Activated CD4-positive, alpha-beta T cell treated with anti-CD3 and anti-CD28 coated beads, Interleukin-2, amount 50 U/mL, for 4 hours (primary cell): ENCODE measurements around the gene SLC5A2.
A peak's percentile ranks its signal among the peaks of the same experiment; 100 is the strongest.
"Not testable (repeated sequence)": the region's sequence is repeated elsewhere in the genome, so short reads cannot be mapped to it uniquely, and the experiment has no call there.

Source experiments
- DNase-seq, 2 experiments: peaks; one replicate each; pipeline ENCODE4 v3.0.0-alpha.2; 2020

SLC5A2 gene

GRCh38 chr16:31476303-31477219 is 6.4 kb upstream of the SLC5A2 start:
- DNase-seq: peak; percentile 91 to 92

DNA sequence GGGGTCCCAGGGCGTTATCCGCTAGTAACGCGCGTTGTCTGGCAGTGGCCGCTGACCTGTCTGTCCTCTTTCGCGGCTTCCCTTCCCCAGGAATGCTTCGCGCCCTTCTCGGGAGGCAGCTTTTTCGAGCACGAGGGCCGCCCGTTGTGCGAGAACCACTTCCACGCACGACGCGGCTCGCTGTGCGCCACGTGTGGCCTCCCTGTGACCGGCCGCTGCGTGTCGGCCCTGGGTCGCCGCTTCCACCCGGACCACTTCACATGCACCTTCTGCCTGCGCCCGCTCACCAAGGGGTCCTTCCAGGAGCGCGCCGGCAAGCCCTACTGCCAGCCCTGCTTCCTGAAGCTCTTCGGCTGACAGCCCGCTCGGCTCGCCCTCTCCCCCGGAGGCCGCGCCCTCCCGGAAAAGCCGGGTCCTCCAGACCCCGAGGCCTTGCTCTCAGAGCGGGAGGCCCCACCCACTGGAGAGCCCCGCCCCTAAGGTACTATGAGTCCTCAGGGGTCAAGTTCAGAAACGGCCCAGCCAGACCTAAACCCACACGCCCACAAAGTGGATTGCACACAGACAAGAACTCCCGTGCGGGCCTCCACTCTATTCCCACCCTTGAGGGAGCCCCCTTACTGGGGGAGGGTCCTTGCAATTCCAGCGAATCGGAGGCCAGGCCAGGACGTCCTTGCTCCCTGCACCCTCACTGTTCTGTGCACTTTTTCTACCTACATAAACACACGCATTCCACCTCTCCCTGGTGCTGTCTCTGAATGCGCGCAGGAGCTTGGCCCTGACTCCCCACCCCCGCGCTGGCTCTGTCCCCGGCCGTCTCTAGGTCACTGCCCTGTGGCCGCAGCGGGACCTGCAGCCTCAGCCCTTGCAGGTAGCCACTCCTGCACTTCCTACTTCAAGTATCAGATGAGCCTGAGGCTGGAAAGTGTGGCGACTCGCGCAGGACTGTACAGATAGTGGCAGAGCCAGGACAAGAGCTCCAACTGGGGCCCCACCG is 5.4 kb upstream of the SLC5A2 start:
- peak in 1 of 2 experiments; percentile 26 for DNase-seq

- no peak for DNase-seq
These were observed 4.0 kb upstream of the SLC5A2 start for GRCh38 chr16:31478956-31479355.

DNA sequence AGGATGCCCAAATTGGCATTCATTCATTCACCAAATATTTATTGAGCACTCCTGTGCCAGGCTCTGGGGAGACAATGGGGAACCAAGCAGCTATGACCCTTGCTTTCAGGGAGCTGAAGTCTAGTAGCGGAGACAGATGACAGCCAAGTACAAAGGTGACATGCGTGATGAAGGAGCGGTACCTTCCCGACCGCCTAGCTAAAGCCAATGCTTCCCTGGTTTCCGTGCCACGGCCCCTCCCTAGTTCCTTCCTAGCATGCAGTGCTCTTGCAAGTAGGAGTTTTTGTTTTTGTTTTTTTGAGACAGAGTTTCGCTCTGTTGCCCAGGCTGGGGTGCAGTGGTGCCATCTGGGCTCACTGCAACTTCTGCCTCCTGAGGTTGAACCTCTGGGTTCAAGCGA is 3.2 kb upstream of the SLC5A2 start:
- DNase-seq: no peak

DNA sequence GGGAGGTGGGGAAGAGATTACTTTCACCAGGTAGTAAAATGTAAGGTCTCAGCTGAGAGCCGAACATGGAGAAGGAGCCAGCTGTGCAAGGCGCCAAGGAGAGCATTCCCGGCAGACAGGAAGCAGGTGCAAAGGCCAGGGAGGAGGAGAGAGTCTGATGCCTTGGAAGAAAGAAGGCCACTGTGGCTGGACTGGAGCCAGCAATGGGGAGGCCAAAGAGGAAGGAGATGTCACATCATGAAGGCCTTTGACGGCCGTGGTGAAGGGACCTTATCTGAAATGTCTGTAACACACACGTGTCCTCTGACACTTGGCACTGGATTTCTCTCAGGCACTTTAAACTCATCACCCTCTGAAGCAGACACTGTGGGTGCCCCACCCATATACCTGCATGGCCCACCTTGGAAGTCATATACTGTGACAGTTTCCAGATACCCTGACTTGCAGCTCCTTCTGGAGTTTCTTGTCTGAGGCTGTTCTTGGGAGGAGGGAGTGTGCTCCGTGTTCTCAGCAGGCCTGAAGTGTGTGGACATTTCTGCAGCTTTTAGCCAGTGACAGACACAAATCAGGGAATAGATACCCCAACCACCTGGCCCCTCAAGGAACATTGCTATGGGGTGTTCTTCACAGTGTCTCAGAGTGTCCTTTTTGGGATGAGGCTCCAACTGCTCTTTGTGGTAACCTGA is 1.9 kb upstream of the SLC5A2 start:
- DNase-seq: no peak

GRCh38 chr16:31484048-31484447 is 1.1 kb downstream of the SLC5A2 start:
- not testable (repeated sequence) for DNase-seq

DNA sequence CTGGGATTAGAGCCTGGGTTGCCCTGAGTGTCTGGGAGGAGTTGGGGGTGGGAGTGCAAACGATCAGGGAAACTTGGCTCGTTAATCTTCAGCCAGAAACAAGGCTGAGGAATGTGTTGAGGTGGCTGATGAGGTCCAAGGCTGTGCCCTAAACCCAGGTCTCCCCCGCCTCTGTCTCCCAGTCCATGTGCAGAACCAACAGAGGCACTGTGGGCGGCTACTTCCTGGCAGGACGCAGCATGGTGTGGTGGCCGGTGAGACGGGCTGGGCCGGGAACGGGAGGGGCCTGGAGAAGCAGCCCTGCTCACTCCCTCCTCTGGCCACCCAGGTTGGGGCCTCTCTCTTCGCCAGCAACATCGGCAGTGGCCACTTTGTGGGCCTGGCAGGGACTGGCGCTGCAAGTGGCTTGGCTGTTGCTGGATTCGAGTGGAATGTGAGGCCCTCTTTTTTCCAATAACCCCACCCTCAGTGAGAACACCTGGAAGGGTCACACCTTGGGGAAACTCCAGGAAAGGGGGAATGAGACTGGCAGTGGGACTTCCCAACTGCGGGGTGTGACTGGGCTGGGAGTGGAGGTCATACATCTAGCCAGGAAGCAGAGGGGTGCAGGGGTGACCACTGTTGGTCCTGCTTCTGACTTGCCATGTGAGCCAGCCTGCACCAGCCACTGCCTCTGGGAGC is 1.7 kb downstream of the SLC5A2 start:
- DNase-seq: no peak

DNA sequence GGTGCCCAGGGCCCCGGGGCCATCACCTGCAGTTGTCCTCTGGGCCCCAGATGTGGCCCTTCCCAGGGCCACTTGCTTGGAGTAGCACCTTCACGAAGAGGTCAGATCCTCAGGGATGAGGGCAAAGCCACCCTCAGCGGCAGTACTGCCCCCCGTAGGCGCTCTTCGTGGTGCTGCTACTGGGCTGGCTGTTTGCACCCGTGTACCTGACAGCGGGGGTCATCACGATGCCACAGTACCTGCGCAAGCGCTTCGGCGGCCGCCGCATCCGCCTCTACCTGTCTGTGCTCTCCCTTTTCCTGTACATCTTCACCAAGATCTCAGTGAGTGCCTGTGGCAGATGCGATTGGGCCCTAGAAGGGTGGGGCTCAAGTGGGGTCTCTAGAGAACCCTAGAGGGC is 2.6 kb downstream of the SLC5A2 start:
- DNase-seq: no peak

- no peak for DNase-seq
These were observed 3.1 kb downstream of the SLC5A2 start for GRCh38 chr16:31486045-31486444.

GRCh38 chr16:31487071-31487719 is 4.3 kb downstream of the SLC5A2 start:
- no peak for DNase-seq

DNA sequence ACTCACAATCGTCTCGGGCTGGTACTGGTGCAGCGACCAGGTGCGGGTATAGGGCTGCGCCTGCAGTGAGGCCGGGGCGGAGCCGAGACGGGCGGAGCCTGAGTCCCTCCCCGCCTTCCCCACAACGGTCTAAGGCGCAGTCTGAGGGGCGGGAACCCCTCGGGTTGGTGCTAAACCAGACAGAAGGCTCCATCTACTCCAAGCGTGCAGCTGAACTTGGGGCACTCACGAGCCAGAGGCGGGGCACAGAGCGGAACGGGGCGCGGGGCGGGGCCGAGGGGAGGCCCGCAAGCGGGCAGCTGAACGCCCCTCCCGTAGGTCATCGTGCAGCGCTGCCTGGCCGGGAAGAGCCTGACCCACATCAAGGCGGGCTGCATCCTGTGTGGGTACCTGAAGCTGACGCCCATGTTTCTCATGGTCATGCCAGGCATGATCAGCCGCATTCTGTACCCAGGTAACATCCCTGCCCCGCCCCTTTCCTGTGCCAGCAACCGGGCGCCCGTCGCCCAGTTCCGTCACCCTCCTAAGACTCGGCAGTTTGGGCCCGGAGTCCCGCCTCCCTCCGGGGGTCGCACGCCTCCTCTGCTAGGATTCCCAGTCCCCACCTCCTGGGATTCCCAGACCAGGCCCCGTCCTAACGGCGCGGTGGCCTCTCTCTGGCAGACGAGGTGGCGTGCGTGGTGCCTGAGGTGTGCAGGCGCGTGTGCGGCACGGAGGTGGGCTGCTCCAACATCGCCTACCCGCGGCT is 5.0 kb downstream of the SLC5A2 start:
- DNase-seq: peak; percentile 67 to 71

- no peak for DNase-seq
These were observed 5.8 kb downstream of the SLC5A2 start for GRCh38 chr16:31488468-31489297.

GRCh38 chr16:31489298-31489564 is 6.3 kb downstream of the SLC5A2 start:
- no peak for DNase-seq

DNA sequence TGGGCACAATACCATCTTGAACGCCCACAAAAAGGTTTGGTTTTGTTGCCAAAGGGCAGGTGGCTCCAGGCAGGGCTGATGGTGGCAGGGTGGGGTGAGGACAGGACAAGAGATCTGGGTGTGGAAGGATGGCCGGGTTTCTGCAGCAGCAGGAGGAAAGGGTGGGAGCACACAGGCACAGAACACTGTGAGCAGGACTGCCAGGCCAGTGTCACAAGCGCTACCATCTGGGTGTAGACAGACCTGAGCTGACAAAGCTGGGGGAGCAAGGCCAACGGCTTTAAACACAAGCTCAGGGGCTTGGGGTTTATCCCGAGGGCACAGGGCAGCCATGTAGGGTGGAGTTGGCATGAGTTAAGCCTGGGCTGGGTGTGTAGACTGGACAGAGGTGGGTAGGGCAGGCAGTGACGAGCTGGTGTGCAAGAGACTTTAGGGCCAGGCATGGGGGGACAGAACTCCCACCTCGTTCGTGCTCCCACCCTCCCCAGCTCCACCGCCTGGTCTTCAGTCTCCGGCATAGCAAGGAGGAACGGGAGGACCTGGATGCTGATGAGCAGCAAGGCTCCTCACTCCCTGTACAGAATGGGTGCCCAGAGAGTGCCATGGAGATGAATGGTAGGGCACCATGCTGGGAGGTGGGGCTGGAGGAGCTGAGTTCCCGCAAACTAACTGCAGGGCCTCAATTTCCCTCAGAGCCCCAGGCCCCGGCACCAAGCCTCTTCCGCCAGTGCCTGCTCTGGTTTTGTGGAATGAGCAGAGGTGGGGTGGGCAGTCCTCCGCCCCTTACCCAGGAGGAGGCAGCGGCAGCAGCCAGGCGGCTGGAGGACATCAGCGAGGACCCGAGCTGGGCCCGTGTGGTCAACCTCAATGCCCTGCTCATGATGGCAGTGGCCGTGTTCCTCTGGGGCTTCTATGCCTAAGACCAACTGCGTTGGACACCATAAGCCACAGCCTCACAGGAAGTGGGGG is 7.0 kb downstream of the SLC5A2 start:
- no peak for DNase-seq

DNA sequence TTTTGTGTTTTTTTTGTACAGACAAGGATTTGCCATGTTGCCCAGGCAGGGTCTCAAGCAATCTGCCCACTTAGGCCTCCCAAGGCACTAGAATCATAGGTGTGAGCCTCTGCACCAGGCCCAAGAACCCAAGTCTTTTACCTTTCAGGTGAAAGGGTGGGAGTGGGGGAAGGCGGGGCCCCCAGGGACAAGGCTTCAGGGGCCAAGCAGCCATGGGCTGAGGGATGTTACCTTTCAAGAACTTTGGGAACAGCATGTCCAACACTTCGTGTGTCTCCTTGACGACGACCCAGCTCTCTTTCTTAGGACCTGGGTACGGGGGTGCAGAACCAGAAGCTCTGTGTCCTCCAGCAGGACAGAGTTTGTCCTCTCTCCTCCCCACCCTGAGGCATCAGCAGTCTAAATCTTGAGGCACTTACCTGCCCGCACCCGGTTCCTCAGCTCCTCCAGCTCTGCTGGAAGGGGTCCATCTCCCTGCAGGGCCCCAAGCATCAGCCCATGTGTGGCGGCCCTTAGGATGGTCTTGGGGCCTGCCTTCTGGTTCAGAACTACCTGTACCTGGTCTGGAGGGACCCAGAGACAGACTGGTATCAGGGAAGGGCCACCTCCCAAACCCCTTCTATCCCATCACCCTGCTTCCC is 9.0 kb downstream of the SLC5A2 start:
- DNase-seq: no peak

GRCh38 chr16:31493506-31494125 is 10.7 kb downstream of the SLC5A2 start:
- no peak for DNase-seq

DNA sequence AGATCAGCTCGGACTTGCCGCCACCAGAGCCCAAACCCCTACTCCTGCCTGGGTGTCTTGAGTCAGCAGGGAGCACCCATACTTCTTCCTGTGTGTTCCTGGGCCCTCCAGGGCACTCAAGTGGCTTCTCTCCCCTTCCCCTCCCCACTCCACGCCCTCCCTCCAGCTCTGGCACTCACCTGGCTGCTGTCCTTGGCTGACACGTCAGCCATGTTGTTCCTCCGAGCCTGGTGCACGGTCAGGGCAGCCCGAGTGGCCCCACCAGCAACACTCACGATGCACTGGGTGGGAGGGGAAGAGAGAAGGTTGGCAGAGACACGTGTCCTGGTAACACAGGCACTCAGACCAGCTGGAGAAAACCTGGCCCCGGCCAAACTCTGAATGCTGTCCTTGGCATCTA is 13.7 kb downstream of the SLC5A2 start:
- no peak for DNase-seq

DNA sequence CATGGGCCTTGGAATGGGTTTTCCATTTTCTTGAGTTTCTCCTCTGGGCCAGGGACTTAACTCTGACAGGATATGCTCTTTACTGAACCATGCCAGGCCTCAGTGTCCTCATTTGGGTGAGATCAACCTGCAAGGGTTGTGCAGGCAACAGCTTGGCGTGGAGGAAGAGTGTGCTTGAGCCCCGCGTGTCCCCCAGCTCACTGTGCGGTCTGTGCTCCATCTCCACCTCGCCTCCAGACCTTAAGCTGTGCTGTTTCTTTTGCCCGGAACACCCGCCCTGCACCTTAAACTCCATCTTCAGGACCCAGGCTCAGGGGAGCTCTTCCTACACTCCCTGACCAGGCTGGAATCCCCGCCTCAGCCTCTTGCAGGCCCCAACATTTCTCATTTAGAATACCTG is 15.6 kb downstream of the SLC5A2 start:
- DNase-seq: no peak
